ENCODE measurements around the gene SNAP47. TPM values are rescaled to one million over a fixed set of nuclear protein-coding genes. Genes with fewer than 3 reads are reported as not detected.

SNAP47 gene, protein sequence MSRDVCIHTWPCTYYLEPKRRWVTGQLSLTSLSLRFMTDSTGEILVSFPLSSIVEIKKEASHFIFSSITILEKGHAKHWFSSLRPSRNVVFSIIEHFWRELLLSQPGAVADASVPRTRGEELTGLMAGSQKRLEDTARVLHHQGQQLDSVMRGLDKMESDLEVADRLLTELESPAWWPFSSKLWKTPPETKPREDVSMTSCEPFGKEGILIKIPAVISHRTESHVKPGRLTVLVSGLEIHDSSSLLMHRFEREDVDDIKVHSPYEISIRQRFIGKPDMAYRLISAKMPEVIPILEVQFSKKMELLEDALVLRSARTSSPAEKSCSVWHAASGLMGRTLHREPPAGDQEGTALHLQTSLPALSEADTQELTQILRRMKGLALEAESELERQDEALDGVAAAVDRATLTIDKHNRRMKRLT
- 22.7 and 28.9 TPM in 2 replicates for total RNA-seq

DNA sequence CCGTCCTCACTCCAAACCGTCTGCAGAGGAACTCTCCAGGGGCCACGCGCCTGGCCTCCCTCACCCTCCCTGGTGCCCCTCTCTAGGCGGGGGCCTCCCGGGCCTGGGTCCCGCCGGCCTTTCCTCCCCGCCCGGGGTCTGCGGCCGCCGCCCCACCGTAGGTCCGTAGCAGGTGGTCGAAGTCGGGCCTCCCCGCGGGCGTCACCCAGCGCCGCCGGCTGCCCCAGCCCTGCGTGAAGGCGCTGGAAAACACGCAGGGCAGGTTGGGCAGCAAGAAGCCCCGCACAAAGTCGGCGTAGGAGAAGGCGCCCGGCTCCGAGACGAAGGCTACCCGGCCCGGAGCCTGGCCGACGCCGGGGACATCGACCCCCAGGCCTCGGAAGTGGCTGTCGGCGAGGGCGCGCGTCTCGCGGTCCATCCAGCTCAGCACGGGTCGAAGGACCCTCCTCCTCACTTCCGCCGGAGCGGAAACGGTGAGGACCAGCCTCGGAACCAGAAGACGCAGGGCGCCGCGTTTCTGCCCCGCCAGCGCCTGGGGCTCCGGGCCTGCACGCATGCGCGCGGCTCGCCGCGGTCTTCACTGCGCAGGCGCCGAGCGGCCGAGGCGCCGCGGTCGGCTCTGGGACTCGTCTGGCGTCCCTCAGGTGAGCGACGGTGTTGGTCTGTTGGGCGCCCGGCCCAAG is at the start of gene SNAP47, which contains the start of gene JMJD4:
Gene SNAP47, plus strand, starts transcription at position 580 of the 683 bp plus-strand sequence. CDS start 12,302 bp downstream, outside the sequence.
Gene JMJD4, minus strand, starts transcription at position 447 of the 683 bp plus-strand sequence. Its CDS starts 29 bp downstream, at position 418.

DNA sequence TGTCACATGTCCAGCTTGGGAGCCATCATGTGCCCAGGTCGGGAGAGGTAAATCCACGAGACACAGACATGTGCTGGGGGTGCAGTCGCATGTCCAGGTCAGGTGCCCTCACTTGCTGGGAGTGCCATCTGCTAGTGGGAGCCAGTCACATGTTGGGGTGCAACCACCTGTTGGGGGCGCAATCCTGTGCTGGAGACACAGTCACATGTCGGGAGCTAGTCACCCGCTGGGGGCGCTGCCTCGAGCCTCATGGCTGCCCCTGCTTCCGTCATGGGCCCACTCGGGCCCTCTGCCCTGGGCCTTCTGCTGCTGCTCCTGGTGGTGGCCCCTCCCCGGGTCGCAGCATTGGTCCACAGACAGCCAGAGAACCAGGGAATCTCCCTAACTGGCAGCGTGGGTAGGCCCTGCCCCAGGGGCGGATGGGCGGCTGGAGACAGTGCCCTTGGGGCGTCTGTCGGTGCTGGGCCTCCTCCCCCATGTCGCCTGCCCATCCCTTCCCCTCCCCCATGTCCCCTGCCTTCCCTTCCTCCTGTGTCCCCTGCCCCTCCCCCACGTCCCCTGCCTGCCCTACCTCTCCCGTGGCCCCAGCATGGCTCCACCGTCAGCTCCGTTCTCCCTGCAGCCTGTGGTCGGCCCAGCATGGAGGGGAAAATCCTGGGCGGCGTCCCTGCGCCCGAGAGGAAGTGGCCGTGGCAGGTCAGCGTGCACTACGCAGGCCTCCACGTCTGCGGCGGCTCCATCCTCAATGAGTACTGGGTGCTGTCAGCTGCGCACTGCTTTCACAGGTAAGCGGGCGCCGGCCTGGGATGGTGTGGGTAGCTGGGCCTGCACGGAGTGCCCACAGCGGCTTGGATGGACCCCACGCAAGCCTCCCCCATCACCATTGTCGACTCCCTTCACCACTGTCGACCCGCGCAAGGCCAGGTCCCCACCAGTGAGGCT is 80.5 kb downstream of the SNAP47 start, which contains the start of gene PRSS38:
Gene PRSS38, plus strand, starts transcription at position 208 of the 942 bp plus-strand sequence. Its CDS starts 42 bp downstream, at position 250.

Other genes starting within 250 kb of the SNAP47 start
- gene ZNF678, start 171.9 kb upstream of the SNAP47 start, total RNA-seq: 1.9 and 5.5 TPM in 2 replicates
- gene JMJD4, start 133 bp upstream of the SNAP47 start, total RNA-seq: 13.5 and 17.3 TPM in 2 replicates
- gene PRSS38, start 80.2 kb downstream of the SNAP47 start, total RNA-seq: not detected in 2 replicates
- gene WNT9A, start 212.5 kb downstream of the SNAP47 start, total RNA-seq: 0.12 TPM in 1 of 2 replicates, not detected in the other

Measured in cardiac ventricle fibroblast (primary cell).